Gastroesophageal sphincter (tissue), 3 donors: ENCODE data around the gene PRSS8.

Experiments
- CTCF ChIP-seq, 4 experiments: fragments of 200-600 bp in 2 of 4; fragments of 450-650 bp in 2 of 4; sonication (generic) in 1 of 4; IDR thresholded peaks; one replicate each; pipeline ENCODE4 v1.5.1; 2017 to 2019; ENCODE audit warnings: antibody characterized with exemption in 4 of 4, mild to moderate bottlenecking in 2 of 4, moderate library complexity in 2 of 4
- POLR2A ChIP-seq, 2 donors: fragments of 450-650 bp; IDR thresholded peaks; one replicate each; pipeline ENCODE4 v1.6.1; 2017; ENCODE audit warnings: antibody characterized with exemption in 2 of 2, mild to moderate bottlenecking in 2 of 2, moderate library complexity in 1 of 2

GRCh38 chr16:31149332-31149731 lies 13.8 kb upstream of the PRSS8 start:
- TF ChIP-seq CTCF (IDR thresholded peaks at IDR 0.05): no peak
- TF ChIP-seq POLR2A (IDR thresholded peaks at IDR 0.05): no peak
